Peyer's patch (tissue), 4 donors: ENCODE data around the gene OR6C70.

Experiments used
- POLR2A ChIP-seq, 2 donors: fragments of 450-650 bp; IDR thresholded peaks; one replicate each; pipeline ENCODE4 v1.5.1; 2017; ENCODE audit warnings: antibody characterized with exemption in 2 of 2, mild to moderate bottlenecking in 2 of 2, moderate library complexity in 2 of 2
- TF ChIP-seq, protein P1 (sequence below), 6 experiments: fragments of 450-650 bp in 4 of 6; fragments of 200-600 bp in 2 of 6; sonication (generic) in 1 of 6; IDR thresholded peaks; one replicate each; pipeline ENCODE4 v1.5.1; 2017 to 2019; ENCODE audit warnings: antibody characterized with exemption in 6 of 6, mild to moderate bottlenecking in 3 of 6, moderate library complexity in 1 of 6

DNA sequence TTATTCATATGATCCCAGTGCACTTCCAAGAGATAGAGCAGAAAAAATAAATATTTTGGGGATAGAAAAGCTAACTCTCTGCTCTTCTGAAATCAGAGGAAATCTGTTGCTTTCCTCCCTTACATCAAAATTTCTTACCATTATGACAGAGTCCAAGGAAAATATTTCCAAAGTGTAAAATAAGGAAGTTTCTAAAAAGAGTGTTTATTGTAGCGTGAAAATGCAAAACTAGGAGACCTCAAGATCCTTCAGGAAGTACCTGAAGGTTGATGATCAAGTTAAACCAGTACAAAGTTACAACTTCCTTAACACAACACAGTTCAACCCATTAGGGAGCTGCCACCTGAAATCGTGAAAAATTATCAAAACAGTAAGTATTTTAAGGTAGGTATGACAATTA, 26.2 kb downstream of the OR6C70 start, which contains the start of gene OR6C2:
- TF ChIP-seq, protein P1, sequence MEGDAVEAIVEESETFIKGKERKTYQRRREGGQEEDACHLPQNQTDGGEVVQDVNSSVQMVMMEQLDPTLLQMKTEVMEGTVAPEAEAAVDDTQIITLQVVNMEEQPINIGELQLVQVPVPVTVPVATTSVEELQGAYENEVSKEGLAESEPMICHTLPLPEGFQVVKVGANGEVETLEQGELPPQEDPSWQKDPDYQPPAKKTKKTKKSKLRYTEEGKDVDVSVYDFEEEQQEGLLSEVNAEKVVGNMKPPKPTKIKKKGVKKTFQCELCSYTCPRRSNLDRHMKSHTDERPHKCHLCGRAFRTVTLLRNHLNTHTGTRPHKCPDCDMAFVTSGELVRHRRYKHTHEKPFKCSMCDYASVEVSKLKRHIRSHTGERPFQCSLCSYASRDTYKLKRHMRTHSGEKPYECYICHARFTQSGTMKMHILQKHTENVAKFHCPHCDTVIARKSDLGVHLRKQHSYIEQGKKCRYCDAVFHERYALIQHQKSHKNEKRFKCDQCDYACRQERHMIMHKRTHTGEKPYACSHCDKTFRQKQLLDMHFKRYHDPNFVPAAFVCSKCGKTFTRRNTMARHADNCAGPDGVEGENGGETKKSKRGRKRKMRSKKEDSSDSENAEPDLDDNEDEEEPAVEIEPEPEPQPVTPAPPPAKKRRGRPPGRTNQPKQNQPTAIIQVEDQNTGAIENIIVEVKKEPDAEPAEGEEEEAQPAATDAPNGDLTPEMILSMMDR (IDR thresholded peaks at IDR 0.05), result no peak
- no peak for TF ChIP-seq POLR2A (IDR thresholded peaks at IDR 0.05)
